Tibial nerve (tissue), 4 donors: ENCODE measurements around the gene PLSCR1.

Experiments
- EP300 ChIP-seq, 2 donors: sonication (generic); formaldehyde crosslinking; IDR thresholded peaks; one replicate each; pipeline ENCODE4 v1.6.1; 2017; ENCODE audit warnings: antibody characterized with exemption in 2 of 2, mild to moderate bottlenecking in 1 of 2
- POLR2A ChIP-seq, 2 donors: fragments of 450-650 bp; IDR thresholded peaks; one replicate each; pipeline ENCODE4 v1.6.1; 2017; ENCODE audit warnings: antibody characterized with exemption in 2 of 2, mild to moderate bottlenecking in 2 of 2, moderate library complexity in 2 of 2
- TF ChIP-seq, protein P1 (sequence below), 5 experiments: fragments of 200-600 bp in 3 of 5; fragments of 450-650 bp in 2 of 5; sonication (generic) in 3 of 5; IDR thresholded peaks; one replicate each; pipeline ENCODE4 v1.5.1; 2016 to 2019; ENCODE audit warnings: antibody characterized with exemption in 5 of 5, mild to moderate bottlenecking in 3 of 5, moderate library complexity in 2 of 5

- TF ChIP-seq EP300 (IDR thresholded peaks at IDR 0.05) (no peak), POLR2A (IDR thresholded peaks at IDR 0.05) (no peak)
- TF ChIP-seq, protein P1, sequence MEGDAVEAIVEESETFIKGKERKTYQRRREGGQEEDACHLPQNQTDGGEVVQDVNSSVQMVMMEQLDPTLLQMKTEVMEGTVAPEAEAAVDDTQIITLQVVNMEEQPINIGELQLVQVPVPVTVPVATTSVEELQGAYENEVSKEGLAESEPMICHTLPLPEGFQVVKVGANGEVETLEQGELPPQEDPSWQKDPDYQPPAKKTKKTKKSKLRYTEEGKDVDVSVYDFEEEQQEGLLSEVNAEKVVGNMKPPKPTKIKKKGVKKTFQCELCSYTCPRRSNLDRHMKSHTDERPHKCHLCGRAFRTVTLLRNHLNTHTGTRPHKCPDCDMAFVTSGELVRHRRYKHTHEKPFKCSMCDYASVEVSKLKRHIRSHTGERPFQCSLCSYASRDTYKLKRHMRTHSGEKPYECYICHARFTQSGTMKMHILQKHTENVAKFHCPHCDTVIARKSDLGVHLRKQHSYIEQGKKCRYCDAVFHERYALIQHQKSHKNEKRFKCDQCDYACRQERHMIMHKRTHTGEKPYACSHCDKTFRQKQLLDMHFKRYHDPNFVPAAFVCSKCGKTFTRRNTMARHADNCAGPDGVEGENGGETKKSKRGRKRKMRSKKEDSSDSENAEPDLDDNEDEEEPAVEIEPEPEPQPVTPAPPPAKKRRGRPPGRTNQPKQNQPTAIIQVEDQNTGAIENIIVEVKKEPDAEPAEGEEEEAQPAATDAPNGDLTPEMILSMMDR (IDR thresholded peaks at IDR 0.05) = no peak
Observed at GRCh38 chr3:146502887-146503460, 41.4 kb downstream of the PLSCR1 start.
